ENCODE results near the gene SETD3. TPM values are rescaled to one million over a fixed set of nuclear protein-coding genes. Genes with fewer than 3 reads are reported as not detected.
"Not testable (repeated sequence)": the region's sequence is repeated elsewhere in the genome, so short reads cannot be mapped to it uniquely, and the experiment has no call there.

The SETD3 gene
- total RNA-seq, 5 donors from 2014 or later (not counting 1 experiment from before 2014, with no cell fraction given) = 47.7 to 64.6 (median 52.4) TPM

DNA sequence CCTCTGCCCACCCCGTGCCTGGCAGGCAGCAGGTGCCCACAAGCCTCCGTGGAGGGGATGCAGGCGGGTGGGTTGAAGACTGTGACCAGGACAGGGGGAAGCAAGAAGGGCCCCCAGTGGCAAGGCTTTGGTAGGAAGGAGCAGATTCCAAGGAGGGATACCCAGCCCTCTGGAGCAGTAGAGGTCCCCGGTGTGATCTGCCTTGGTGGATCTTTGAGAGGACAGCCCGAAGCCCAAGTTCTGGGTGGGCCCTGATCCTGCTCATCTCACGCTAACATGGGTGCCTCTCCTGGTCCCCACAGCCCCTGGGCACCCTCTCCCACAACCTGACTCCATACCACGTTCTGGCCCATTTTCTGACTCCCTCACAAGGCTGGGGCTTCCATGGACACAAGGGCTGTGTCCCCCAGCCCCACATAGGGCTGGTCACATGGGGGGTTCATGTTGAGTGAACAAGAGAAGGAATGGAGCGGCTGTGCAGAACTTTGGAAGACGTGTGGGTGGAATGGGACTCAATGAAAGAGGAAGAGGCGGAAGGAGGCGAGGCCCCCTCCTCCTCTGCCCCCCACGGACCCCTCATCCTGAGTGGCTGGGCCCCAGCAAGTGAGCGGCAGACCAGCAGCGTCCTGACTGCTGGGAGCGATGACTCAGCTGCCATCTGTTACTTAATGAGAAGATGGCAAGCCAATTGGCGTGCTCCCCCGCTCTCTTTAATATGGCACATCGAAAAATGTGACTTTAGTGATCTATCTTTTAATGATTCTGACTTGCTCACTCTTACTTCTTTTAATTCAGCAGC lies 131.6 kb downstream of the SETD3 start:
- CTCF ChIA-PET = no interaction called here

DNA sequence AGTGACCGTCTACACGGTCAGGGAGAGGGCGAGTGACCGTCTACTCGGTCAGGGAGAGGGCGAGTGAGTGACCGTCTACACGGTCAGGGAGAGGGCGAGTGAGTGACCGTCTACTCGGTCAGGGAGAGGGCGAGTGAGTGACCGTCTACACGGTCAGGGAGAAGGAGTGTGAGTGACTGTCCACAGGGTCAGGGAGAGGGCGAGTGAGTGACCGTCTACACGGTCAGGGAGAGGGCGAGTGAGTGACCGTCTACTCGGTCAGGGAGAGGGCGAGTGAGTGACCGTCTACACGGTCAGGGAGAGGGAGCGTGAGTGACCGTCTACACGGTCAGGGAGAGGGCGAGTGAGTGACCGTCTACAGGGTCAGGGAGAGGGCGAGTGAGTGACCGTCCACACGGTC lies 132.4 kb downstream of the SETD3 start:
- not testable (repeated sequence) for H3K4me3 ChIP-seq (ENCODE audit: control insufficient read depth in 1 of 2, extremely low read depth in 1 of 2, low read length in 1 of 2); H3K27ac Mint-ChIP-seq

More for the DNA sequence above, 131.6 kb downstream of the SETD3 start:
- Histone ChIP-seq H3K4me3 (ENCODE audit: control insufficient read depth in 1 of 2, extremely low read depth in 1 of 2, low read length in 1 of 2) (no peak overlapping the region), H3K27me3 (replicated peaks in 1 of 2; ENCODE audit: control insufficient read depth in 2 of 2, extremely low read depth in 1 of 2, insufficient read depth in 2 of 2, low read length in 1 of 2) (peaks cover 2 to 45% of the 10 kb centered on the region in 2 experiments), H3K36me3 (ENCODE audit: control insufficient read depth in 2 of 2, extremely low read depth in 1 of 2, insufficient read depth in 1 of 2, low read length in 1 of 2) (no peaks in the 10 kb centered on the region), H3K27ac (ENCODE audit: low read length) (no peak overlapping the region), H3K9me3 (no peaks in the 10 kb centered on the region), H3K4me1 (ENCODE audit: control insufficient read depth in 1 of 2, extremely low read depth in 1 of 2, insufficient read depth in 2 of 2, low read length in 2 of 2) (no peaks in the 10 kb centered on the region)
- ATAC-seq (replicated peaks in 1 of 4) = no peak
- no peak overlapping the region for H3K4me3 Mint-ChIP-seq
- WGBS (ENCODE audit: insufficient coverage) = 64% methylated on average over 9 of the region's 18 CpGs
- no peaks in the 10 kb centered on the region for H3K9me3 Mint-ChIP-seq
- no peaks in the 10 kb centered on the region for H3K36me3 Mint-ChIP-seq
- POLR2A ChIA-PET = no interaction called here
- no peaks in the 10 kb centered on the region for H3K4me1 Mint-ChIP-seq
- H3K27me3 Mint-ChIP-seq = peaks cover 11 to 13% of the 10 kb centered on the region in 2 donors
- no peak overlapping the region for H3K27ac Mint-ChIP-seq
- DNase-seq = no peak

More for the DNA sequence above, 132.4 kb downstream of the SETD3 start:
- H3K4me1 Mint-ChIP-seq; H3K9me3 Mint-ChIP-seq; H3K36me3 ChIP-seq (ENCODE audit: control insufficient read depth in 2 of 2, extremely low read depth in 1 of 2, insufficient read depth in 1 of 2, low read length in 1 of 2); H3K27ac ChIP-seq (ENCODE audit: low read length); H3K36me3 Mint-ChIP-seq; ATAC-seq (replicated peaks in 1 of 4); DNase-seq; CTCF ChIA-PET; H3K4me1 ChIP-seq (ENCODE audit: control insufficient read depth in 1 of 2, extremely low read depth in 1 of 2, insufficient read depth in 2 of 2, low read length in 2 of 2); POLR2A ChIA-PET; H3K9me3 ChIP-seq; H3K4me3 Mint-ChIP-seq: not testable (repeated sequence)
- H3K27me3 ChIP-seq (replicated peaks in 1 of 2; ENCODE audit: control insufficient read depth in 2 of 2, extremely low read depth in 1 of 2, insufficient read depth in 2 of 2, low read length in 1 of 2) = peaks cover 2 to 48% of the 10 kb centered on the region in 2 experiments
- H3K27me3 Mint-ChIP-seq = peaks cover 11 to 12% of the 10 kb centered on the region in 2 donors
- WGBS (ENCODE audit: insufficient coverage) = 90% methylated on average over 26 of the region's 31 CpGs

Other genes starting within 250 kb of the SETD3 start
- 100 to 1,000 TPM; 181 to 240 (median 196) TPM for gene BCL11B, start 208.7 kb downstream of the SETD3 start, total RNA-seq
- gene CCNK, start 550 bp upstream of the SETD3 start, total RNA-seq = 100 to 1,000 TPM in 2 of 5 donors, 10 to 100 TPM in 3; 61.8 to 138 (median 74.6) TPM
- 10 to 100 TPM in 1 of 5 donors, 1 to 10 TPM in 4; 6.6 to 12.0 (median 9.1) TPM for gene CCDC85C, start 123.3 kb upstream of the SETD3 start, total RNA-seq
- gene HHIPL1, start 164.3 kb upstream of the SETD3 start, total RNA-seq = under 1 TPM; 0.05 to 0.35 (median 0.23) TPM
- under 1 TPM; 0.10 to 0.51 (median 0.39) TPM for gene CYP46A1, start 203.4 kb upstream of the SETD3 start, total RNA-seq